ENCODE data around the gene CAPN11.

The CAPN11 gene

DNA sequence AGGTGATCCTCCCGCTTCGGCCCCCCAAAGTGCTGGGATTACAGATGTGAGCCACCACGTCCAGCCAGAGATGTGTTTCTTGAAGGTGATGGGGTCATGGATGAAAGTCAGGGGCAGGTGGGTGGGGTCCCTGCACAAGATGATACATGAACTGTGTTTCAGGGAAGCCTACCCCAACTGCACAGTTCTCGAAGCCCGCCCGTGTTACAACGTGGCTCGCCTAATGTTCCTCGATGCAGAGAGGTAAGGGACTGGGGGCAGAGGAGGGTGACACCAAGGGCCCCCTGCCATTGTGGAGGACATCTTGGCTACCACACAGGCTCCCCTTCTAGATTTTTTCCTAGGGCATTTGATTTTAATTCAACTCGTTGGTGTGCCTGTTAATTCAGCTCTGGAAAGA is 11.9 kb upstream of the CAPN11 start:
- H3K9me3 ChIP-seq (ENCODE audit: control insufficient read depth, insufficient read depth, low read length) = no peaks in the 10 kb centered on the region
- no peak overlapping the region for H3K27ac ChIP-seq (ENCODE audit: low read depth, low read length)
- H3K36me3 ChIP-seq (ENCODE audit: control insufficient read depth, insufficient read depth, low read length) = peaks cover 54% of the 10 kb centered on the region
- H3K27me3 ChIP-seq (ENCODE audit: control insufficient read depth, insufficient read depth, low read length) = no peaks in the 10 kb centered on the region
- no peaks in the 10 kb centered on the region for H3K4me1 ChIP-seq (ENCODE audit: control insufficient read depth, insufficient read depth, low read length)
- H3K9ac ChIP-seq (ENCODE audit: low read depth, low read length) = no peak overlapping the region
- H3K4me3 ChIP-seq (ENCODE audit: low read depth, low read length) = no peak overlapping the region

DNA sequence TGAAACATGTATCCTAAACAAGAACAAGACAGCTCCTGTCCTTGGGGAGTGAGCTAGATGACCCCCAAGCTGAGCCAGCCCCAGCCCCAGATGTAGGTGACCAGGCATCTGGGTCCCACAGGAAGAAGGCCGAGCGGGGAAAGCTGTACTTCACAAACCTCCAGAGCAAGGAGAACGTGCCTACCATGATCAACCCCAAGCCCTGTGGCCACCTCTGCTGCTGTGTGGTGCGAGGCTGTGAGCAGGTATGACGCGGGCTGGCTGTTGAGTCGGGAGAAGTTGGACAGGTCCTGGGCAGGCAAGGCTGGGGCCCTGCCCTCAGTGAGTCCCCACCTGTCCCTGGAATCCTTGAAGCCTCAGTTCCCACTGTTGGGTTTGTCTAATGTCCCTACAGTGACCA is 11.4 kb upstream of the CAPN11 start:
- no peaks in the 10 kb centered on the region for H3K27me3 ChIP-seq (ENCODE audit: control insufficient read depth, insufficient read depth, low read length)
- no peaks in the 10 kb centered on the region for H3K4me1 ChIP-seq (ENCODE audit: control insufficient read depth, insufficient read depth, low read length)
- H3K4me3 ChIP-seq (ENCODE audit: low read depth, low read length) = no peak overlapping the region
- H3K27ac ChIP-seq (ENCODE audit: low read depth, low read length) = no peak overlapping the region
- peaks cover 53% of the 10 kb centered on the region for H3K36me3 ChIP-seq (ENCODE audit: control insufficient read depth, insufficient read depth, low read length)
- H3K9ac ChIP-seq (ENCODE audit: low read depth, low read length) = no peak overlapping the region
- no peaks in the 10 kb centered on the region for H3K9me3 ChIP-seq (ENCODE audit: control insufficient read depth, insufficient read depth, low read length)

DNA sequence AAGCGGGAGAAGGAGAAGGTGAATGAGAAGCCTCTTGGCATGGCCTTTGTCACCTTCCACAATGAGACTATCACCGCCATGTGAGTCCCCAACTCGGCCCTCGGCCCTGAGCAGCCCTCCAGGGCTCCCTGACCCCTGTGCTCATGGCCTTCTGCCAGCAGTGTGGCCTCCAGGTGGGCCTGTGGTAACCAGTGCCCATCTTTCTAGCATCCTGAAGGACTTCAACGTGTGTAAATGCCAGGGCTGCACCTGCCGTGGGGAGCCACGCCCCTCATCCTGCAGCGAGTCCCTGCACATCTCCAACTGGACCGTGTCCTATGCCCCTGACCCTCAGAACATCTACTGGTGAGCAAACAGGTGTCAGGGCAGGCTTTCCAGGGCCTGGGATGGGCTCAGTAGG is 10.3 kb upstream of the CAPN11 start:
- H3K36me3 ChIP-seq (ENCODE audit: control insufficient read depth, insufficient read depth, low read length) = peaks cover 53% of the 10 kb centered on the region
- no peaks in the 10 kb centered on the region for H3K27me3 ChIP-seq (ENCODE audit: control insufficient read depth, insufficient read depth, low read length)
- no peak overlapping the region for H3K9ac ChIP-seq (ENCODE audit: low read depth, low read length)
- no peak overlapping the region for H3K4me3 ChIP-seq (ENCODE audit: low read depth, low read length)
- H3K27ac ChIP-seq (ENCODE audit: low read depth, low read length) = no peak overlapping the region
- H3K4me1 ChIP-seq (ENCODE audit: control insufficient read depth, insufficient read depth, low read length) = no peaks in the 10 kb centered on the region
- no peaks in the 10 kb centered on the region for H3K9me3 ChIP-seq (ENCODE audit: control insufficient read depth, insufficient read depth, low read length)

DNA sequence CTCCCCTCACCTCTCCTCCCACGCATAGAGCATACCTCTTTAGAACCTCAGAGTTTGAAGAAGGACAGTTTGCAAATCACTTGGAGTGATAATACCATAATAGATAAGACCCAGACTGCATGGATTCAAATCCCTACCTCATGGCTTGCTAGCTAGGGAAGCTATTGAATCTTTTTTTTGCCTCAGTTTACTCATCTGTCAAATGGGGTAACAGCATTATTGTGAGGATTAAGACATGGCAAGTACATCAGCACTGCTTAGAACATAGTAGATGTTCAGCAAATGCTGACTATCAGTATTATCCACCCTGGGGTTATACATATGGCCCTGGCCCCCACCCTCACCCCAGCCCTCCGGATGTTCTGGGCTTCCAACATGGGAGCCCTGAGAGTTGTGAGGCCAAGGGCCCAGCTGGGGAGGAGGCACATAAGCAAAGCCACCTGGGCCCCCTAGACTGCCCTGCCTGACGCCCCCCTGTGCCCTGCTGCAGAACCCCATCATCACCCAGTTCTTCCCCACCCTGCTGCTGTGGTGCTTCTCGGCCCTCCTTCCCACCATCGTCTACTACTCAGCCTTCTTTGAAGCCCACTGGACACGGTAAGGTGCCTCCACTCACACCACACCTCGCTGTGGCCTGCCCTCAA is 9.1 kb upstream of the CAPN11 start:
- Histone ChIP-seq H3K27me3 (ENCODE audit: control insufficient read depth, insufficient read depth, low read length) (no peaks in the 10 kb centered on the region), H3K27ac (ENCODE audit: low read depth, low read length) (no peak overlapping the region), H3K9ac (ENCODE audit: low read depth, low read length) (no peak overlapping the region), H3K9me3 (ENCODE audit: control insufficient read depth, insufficient read depth, low read length) (no peaks in the 10 kb centered on the region), H3K4me1 (ENCODE audit: control insufficient read depth, insufficient read depth, low read length) (no peaks in the 10 kb centered on the region), H3K4me3 (ENCODE audit: low read depth, low read length) (no peak overlapping the region), H3K36me3 (ENCODE audit: control insufficient read depth, insufficient read depth, low read length) (peaks cover 49% of the 10 kb centered on the region)

DNA sequence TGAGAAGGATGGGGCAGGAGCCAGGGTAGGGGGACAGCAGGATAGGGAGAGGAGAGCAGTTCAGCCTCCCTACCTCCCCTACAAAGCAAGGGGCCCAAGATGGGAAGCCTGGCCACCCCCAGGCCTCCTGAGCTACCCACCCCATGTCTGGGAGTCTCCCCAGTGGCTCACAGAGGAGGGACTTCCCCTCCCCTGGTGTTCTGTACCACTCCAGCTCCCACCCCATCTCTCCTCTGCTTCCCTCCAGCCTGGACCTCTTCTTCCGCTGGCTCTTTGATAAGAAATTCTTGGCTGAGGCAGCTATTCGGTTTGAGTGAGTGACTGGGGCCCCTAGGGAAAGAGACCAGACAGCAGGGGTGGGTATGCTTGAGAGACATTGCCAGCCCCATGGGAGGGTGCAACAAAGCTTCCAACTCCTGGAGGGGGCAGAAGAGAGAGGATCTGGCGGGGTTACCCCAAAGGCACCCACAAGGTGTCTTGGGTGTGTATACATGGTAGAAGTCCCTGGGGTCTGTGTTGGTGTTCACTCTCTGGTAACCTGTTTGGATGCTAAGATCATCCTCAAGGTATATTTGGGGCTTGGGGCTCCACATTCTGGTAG is 8.2 kb upstream of the CAPN11 start:
- no peaks in the 10 kb centered on the region for H3K27me3 ChIP-seq (ENCODE audit: control insufficient read depth, insufficient read depth, low read length)
- no peaks in the 10 kb centered on the region for H3K4me1 ChIP-seq (ENCODE audit: control insufficient read depth, insufficient read depth, low read length)
- peaks cover 49% of the 10 kb centered on the region for H3K36me3 ChIP-seq (ENCODE audit: control insufficient read depth, insufficient read depth, low read length)

DNA sequence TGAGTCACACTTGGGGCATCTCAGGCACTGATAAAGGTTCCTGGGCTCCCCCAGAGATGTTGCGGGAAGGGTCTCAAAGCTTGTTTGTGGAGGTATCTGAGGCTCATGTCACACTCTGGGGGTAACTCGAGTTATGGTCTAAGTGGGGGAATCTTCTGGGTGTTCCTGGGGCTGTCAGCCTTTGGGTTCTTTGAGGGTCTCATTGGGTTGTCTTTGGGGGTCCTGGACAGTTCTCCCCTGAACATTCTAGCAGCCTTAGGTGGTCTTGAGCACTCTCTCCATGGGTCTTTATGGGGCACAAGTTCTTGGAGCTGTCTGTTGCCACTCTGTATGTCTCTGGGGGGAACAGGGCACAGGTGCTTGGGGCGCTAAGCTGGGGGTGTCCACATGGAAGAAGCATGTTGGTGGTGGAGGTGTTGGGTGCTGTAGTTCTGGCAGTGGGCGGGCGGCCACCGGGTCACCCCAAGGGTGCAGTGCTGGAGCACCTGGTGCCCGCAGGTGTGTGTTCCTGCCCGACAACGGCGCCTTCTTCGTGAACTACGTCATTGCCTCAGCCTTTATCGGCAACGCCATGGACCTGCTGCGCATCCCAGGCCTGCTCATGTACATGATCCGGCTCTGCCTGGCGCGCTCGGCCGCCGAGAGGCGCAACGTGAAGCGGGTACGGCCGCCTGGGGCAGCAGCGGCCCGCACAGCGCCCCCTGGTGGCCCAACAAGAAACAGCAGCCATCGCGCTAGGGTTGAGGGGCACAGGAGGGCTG is 7.1 kb upstream of the CAPN11 start:
- Histone ChIP-seq H3K9me3 (ENCODE audit: control insufficient read depth, insufficient read depth, low read length) (no peaks in the 10 kb centered on the region), H3K36me3 (ENCODE audit: control insufficient read depth, insufficient read depth, low read length) (peaks cover 42% of the 10 kb centered on the region), H3K27me3 (ENCODE audit: control insufficient read depth, insufficient read depth, low read length) (no peaks in the 10 kb centered on the region), H3K4me3 (ENCODE audit: low read depth, low read length) (no peak overlapping the region), H3K4me1 (ENCODE audit: control insufficient read depth, insufficient read depth, low read length) (peaks cover 2% of the 10 kb centered on the region; the same call in 1 of the 2 replicates), H3K9ac (ENCODE audit: low read depth, low read length) (no peak overlapping the region), H3K27ac (ENCODE audit: low read depth, low read length) (no peak overlapping the region)

More for the DNA sequence above, 8.2 kb upstream of the CAPN11 start:
- Histone ChIP-seq H3K27ac (ENCODE audit: low read depth, low read length) (no peak overlapping the region), H3K4me3 (ENCODE audit: low read depth, low read length) (no peak overlapping the region), H3K9me3 (ENCODE audit: control insufficient read depth, insufficient read depth, low read length) (no peaks in the 10 kb centered on the region), H3K9ac (ENCODE audit: low read depth, low read length) (no peak overlapping the region)

DNA sequence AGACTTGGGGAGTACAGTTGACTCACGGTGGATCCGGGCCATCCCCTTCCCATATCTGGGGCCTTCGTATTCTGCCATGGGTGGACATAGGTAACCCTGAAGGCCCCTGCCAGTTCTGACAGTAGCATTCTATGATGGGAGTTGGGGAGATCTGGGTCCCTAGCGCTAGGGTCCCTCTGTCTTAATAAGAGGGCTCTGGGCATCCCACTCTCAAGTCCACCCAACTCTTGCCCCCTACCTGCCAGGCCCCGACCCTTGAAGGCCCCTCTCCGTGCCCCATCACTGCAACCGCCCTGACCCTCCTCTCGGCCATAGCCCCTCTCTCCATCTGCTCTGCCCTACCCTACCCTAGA is 6.5 kb upstream of the CAPN11 start:
- Histone ChIP-seq H3K27me3 (ENCODE audit: control insufficient read depth, insufficient read depth, low read length) (no peaks in the 10 kb centered on the region), H3K4me1 (ENCODE audit: control insufficient read depth, insufficient read depth, low read length) (peaks cover 7% of the 10 kb centered on the region; the same call in 1 of the 2 replicates), H3K36me3 (ENCODE audit: control insufficient read depth, insufficient read depth, low read length) (peaks cover 37% of the 10 kb centered on the region), H3K9me3 (ENCODE audit: control insufficient read depth, insufficient read depth, low read length) (no peaks in the 10 kb centered on the region), H3K9ac (ENCODE audit: low read depth, low read length) (no peak overlapping the region), H3K4me3 (ENCODE audit: low read depth, low read length) (no peak overlapping the region), H3K27ac (ENCODE audit: low read depth, low read length) (no peak overlapping the region)

DNA sequence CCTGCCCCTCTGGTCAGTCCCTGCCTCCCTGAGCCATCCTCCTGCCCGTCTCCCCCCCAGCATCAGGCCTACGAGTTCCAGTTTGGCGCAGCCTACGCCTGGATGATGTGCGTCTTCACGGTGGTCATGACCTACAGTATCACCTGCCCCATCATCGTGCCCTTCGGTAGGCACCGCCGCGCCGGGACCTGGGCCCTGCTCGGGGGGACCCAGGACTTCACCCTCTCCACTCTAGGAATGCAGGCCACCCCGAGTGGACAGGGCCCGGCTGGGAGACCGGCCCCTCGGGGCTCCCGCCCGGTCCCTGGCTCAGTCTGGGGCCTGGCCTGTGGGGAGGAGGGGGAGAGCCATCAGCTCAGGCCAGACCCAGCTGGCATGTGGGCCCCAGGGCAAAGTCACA is 6.1 kb upstream of the CAPN11 start:
- no peaks in the 10 kb centered on the region for H3K27me3 ChIP-seq (ENCODE audit: control insufficient read depth, insufficient read depth, low read length)
- H3K27ac ChIP-seq (ENCODE audit: low read depth, low read length) = no peak overlapping the region
- no peak overlapping the region for H3K4me3 ChIP-seq (ENCODE audit: low read depth, low read length)
- peaks cover 33% of the 10 kb centered on the region for H3K36me3 ChIP-seq (ENCODE audit: control insufficient read depth, insufficient read depth, low read length)
- no peaks in the 10 kb centered on the region for H3K9me3 ChIP-seq (ENCODE audit: control insufficient read depth, insufficient read depth, low read length)
- no peak overlapping the region for H3K9ac ChIP-seq (ENCODE audit: low read depth, low read length)
- H3K4me1 ChIP-seq (ENCODE audit: control insufficient read depth, insufficient read depth, low read length) = peaks cover 7% of the 10 kb centered on the region; the same call in 1 of the 2 replicates

DNA sequence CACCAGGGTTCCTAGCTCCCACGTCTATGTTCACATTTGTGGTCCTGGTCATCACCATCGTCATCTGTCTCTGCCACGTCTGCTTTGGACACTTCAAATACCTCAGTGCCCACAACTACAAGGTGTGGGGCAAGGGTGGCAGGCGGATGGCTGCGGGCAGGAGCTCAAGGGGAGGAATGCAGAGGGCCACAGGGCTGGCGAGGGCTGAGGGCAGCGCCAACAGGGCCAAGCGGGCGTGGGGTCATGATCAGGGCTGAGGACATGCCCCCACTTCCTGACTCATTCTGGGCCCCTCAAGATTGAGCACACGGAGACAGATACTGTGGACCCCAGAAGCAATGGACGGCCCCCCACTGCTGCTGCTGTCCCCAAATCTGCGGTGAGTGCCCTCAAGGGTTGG is 4.6 kb upstream of the CAPN11 start:
- Histone ChIP-seq H3K27me3 (ENCODE audit: control insufficient read depth, insufficient read depth, low read length) (no peaks in the 10 kb centered on the region), H3K4me3 (ENCODE audit: low read depth, low read length) (no peak overlapping the region), H3K9ac (ENCODE audit: low read depth, low read length) (no peak overlapping the region), H3K9me3 (ENCODE audit: control insufficient read depth, insufficient read depth, low read length) (no peaks in the 10 kb centered on the region), H3K27ac (ENCODE audit: low read depth, low read length) (no peak overlapping the region), H3K4me1 (ENCODE audit: control insufficient read depth, insufficient read depth, low read length) (peaks cover 7% of the 10 kb centered on the region; the same call in 1 of the 2 replicates), H3K36me3 (ENCODE audit: control insufficient read depth, insufficient read depth, low read length) (peaks cover 18% of the 10 kb centered on the region)

DNA sequence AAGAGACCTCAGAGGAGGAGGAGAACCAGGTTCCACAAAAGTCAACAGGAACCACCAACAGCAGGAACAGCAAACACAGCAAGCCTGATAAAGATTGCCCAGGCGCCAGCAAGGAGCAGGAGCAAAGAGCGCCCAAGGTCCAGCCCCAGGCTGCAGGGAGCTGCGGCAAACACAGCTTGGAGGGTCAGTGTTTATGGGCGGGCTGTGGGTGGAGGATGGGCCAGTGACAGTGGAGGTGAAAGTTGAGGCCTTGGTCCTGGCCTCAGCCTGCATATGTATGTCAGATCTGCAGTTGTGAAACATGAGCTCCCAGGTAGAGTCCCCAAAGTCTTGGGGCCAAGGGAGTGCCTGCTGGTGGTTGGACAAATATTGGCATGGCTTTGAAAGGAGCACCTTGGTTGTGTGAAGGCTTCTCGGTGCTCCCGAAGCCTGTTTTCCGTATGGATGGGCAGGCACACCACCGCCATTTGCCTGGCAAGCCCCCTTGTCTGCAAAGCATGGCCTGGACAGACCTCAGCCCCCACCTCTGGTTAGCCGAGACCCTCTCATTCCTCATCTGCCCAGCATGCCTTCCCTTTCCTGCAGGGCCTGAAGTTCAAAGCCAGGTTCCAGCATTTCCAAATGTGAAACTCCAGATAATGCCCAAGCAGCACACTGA is 2.0 kb upstream of the CAPN11 start:
- H3K9ac ChIP-seq (ENCODE audit: low read depth, low read length) = no peak overlapping the region
- no peaks in the 10 kb centered on the region for H3K27me3 ChIP-seq (ENCODE audit: control insufficient read depth, insufficient read depth, low read length)
- peaks cover 5% of the 10 kb centered on the region; the same call in 1 of the 2 replicates for H3K36me3 ChIP-seq (ENCODE audit: control insufficient read depth, insufficient read depth, low read length)
- H3K4me1 ChIP-seq (ENCODE audit: control insufficient read depth, insufficient read depth, low read length) = peaks cover 7% of the 10 kb centered on the region; the same call in 1 of the 2 replicates
- H3K27ac ChIP-seq (ENCODE audit: low read depth, low read length) = peak overlapping the region; percentile 51
- H3K4me3 ChIP-seq (ENCODE audit: low read depth, low read length) = no peak overlapping the region
- H3K9me3 ChIP-seq (ENCODE audit: control insufficient read depth, insufficient read depth, low read length) = no peaks in the 10 kb centered on the region

DNA sequence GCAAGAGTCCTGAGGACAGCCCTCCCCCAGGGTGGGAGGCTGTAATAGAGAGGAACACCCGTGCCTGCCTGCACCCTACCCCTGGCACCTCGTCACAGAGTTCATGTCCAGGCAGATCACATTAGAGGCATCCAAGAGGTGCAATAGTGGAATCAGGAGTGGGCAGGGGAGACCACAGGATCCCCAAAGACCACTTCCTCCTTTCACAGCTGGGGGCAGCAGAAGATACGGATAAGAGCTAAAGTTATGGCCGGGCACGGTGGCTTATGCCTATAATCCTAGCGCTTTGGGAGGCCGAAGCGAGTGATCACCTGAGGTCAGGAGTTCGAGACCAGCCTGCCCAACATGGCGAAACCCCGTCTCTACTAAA is 1.5 kb upstream of the CAPN11 start:
- Histone ChIP-seq H3K4me3 (ENCODE audit: low read depth, low read length) (no peak overlapping the region), H3K9ac (ENCODE audit: low read depth, low read length) (no peak overlapping the region), H3K9me3 (ENCODE audit: control insufficient read depth, insufficient read depth, low read length) (no peaks in the 10 kb centered on the region), H3K36me3 (ENCODE audit: control insufficient read depth, insufficient read depth, low read length) (peaks cover 5% of the 10 kb centered on the region; the same call in 1 of the 2 replicates), H3K4me1 (ENCODE audit: control insufficient read depth, insufficient read depth, low read length) (peaks cover 7% of the 10 kb centered on the region; the same call in 1 of the 2 replicates), H3K27me3 (ENCODE audit: control insufficient read depth, insufficient read depth, low read length) (no peaks in the 10 kb centered on the region), H3K27ac (ENCODE audit: low read depth, low read length) (no peak overlapping the region)

Measured in HUES48 (cell line).